NCI-H446 treated with DMSO at 0.1 percent for 48 hours (cell line): Measurements from ENCODE around the gene CCRL2.
"Not testable (repeated sequence)": the region's sequence is repeated elsewhere in the genome, so short reads cannot be mapped to it uniquely, and the experiment has no call there.

Experiments used
- DNase-seq: peaks from one replicate; lab custom pipeline; 2025; lab: John Stamatoyannopoulos, UW

The CCRL2 gene

GRCh38 chr3:46380471-46381221 lies 26.4 kb upstream of the CCRL2 start:
- DNase-seq = no peak

DNA sequence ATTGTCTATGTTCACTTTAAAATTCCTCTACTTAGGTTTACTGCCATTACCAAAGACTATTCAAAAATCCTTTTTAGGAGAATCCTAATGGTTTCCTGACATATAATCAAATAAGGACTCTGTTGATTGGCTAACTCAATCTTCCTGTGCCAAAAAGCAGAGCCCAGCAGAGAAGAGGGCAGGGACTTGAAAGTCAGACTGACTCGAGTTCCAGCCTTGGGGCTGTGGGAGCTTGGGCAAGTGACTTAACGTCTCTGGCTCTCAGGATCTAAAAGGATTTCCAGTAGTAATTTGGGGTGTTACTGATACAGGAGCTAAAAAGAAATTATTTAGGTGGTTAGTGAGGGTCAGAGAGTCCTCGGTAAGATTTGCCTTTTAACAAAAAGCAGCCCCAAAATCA lies 25.4 kb upstream of the CCRL2 start:
- no peak for DNase-seq

GRCh38 chr3:46383211-46383950 lies 23.7 kb upstream of the CCRL2 start:
- DNase-seq = no peak

DNA sequence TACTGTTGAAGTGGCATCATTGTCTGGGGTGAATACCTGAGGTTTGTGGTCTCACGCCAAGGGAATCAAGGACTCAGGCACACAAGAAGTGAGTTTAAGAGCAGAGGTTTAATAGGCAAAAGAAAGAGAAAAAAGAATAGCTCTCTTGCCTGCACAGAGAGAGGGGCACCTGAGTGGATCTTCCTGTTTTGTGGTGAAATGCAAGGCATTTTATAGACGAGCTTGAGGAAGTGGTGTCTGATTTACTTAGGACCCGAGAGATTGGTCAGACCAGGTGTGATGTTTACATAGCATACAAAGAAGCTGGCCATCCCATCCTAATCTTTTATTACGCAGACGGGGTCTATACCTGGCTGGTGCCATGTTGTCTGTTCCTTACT lies 23.1 kb upstream of the CCRL2 start:
- no peak for DNase-seq

DNA sequence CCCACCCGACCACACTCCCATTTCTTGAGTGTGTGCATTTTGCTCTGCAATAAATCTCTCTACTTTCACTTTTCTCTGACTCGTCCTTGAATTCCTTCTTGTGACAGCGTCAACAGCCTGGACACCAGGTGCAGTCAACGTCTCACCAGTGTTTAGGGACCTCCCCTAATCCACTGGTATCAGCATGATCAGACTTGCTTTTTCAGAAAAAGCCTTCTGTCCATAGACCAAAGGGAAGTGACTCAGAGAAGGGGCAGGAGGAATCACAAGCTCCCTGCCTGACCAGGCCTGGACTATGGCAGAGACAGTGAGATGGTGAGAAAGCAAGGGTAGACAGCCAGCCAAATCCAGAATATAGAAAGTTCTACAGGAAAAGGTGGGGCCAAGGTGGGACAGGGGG lies 20.9 kb upstream of the CCRL2 start:
- no peak for DNase-seq

- DNase-seq = not testable (repeated sequence)
Observed at GRCh38 chr3:46388847-46389246, 18.2 kb upstream of the CCRL2 start.

- DNase-seq = no peak
Observed at GRCh38 chr3:46389306-46389705, 17.8 kb upstream of the CCRL2 start.

DNA sequence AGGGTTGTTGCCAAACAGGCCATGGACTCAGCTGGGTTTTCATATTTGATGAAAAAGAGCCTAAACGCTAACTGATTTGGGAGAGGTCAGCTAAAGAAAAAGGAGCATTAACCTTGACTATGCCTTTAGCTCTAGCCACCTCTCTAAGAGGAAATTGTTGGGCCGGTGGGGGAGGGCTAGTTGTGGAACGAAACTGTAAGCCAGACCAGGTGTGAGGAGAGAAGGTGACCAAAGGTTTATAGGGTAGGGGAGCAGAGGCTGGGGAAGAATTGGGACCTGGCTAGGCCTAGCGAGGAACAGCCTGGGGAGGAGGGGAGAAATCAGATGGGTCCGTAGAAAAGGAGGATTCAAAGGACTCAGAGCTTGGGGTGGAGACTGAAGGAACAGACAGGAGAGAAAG lies 15.5 kb upstream of the CCRL2 start:
- not testable (repeated sequence) for DNase-seq

- DNase-seq = no peak
Observed at GRCh38 chr3:46393011-46393410, 14.0 kb upstream of the CCRL2 start.

GRCh38 chr3:46393554-46394434 lies 13.3 kb upstream of the CCRL2 start:
- no peak for DNase-seq

GRCh38 chr3:46395210-46395661 lies 11.8 kb upstream of the CCRL2 start:
- no peak for DNase-seq

DNA sequence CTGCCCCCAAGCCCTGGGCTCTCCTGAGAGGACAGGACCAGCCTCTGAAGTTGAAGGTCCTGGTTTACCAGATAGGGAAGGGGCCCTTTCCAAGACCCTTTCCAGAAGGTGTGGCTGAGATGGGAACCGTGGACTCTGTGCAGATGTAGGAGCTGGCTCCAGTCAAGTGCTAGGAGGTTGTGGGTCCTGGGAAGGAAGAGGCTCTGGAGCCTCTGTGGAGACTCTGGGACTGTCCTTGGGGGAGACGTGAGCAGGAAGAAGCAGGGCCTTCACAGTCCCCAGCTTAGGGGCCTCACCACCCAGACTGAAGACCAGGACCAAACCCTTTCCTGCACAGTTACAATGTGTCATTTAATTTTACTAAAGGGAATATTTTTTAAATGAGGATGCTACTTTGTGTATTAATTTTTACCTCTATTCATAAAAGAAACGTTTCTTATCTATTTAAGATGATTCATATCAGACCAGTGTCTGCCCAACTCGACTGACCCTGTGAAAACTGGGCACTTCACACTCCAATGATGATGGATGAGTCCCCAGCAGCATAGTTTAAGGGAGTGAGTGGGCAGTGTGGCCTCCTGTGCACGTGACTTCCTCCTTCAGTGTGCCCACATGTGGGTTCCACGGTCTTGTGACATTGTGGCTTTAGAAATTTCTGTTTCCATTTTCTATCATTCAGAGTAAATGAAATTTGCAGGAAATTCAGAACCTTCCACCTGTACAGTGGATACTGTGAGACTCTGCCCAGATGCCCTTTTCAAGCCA lies 11.1 kb upstream of the CCRL2 start:
- DNase-seq = no peak

GRCh38 chr3:46397111-46397510 lies 9.9 kb upstream of the CCRL2 start:
- no peak for DNase-seq

DNA sequence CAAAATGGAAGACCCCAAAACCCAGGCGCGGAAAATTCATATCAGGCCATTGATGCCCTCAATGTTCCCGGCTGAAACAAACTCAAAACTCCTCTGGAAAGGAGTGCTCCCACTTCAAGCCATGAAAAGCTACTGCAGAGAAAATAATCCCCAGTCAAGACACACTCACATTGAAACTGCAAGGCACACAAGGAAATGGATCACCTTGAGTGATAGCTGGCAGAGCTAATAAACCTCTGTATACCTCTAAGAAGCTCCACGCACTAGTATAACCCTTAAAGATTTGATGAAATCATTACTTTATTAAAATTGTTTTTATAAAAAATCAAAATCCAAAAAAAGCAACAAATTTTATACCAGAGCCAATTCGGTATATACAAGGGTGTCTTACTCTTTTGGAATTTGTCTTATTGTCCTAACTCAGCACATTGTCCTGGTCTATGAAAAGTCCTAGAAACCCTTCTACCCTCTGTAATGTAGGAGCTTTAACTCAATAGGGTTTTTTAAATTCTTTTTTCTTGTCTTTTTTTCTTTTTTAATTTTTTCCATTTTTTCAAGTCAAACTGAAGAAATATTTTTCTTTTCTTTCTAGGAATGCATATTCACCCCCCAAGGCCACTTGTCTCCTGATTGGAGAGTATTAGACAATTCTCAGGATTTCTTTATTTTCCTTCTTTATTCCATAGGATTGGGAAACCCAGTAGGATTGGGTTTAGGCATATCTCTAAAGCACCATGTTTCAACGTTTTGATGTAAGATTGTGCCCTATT lies 8.7 kb upstream of the CCRL2 start:
- DNase-seq = no peak

DNA sequence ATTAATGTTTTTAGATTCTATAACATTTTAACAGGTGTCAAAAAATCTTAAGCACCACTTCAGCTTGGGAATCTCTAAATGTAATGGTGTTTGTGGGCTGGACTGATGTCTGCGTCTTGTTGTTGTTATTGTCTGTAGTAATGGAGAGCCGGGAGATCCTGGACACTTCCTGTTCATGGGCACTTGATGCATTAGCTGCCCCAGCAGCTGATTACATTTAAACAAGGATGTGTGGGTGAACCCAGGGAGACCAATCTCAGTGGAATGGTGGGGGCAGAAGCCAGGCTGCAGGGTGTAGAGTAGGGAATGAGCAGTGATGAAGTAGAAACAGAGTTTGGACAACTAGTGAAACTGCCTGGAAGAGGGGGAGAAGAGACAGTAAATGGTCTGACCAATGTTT lies 8.0 kb upstream of the CCRL2 start:
- no peak for DNase-seq

DNA sequence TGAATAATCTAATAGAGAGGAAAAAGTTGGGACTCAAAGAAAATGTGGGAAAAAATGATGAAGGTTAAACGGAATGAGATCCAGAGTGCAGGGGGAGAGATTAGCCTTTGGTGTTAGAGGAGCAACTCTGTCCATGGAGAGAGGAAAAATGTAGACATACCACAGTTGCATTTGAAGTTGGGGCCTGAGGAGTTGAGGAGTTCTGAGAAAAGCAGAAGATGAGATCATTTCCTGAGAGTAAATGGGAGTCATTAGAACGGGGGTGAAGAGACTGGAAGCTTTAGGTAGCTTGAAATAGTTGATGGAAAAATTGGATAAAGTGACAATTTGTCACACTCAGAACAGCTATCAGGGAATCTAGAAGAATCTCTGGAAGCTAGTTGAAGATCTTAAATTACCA lies 7.5 kb upstream of the CCRL2 start:
- no peak for DNase-seq

- DNase-seq = no peak
Observed at GRCh38 chr3:46400000-46400734, 6.9 kb upstream of the CCRL2 start.

- DNase-seq = no peak
Observed at GRCh38 chr3:46400846-46401245, 6.2 kb upstream of the CCRL2 start.

GRCh38 chr3:46401579-46401978 lies 5.5 kb upstream of the CCRL2 start:
- DNase-seq = no peak

DNA sequence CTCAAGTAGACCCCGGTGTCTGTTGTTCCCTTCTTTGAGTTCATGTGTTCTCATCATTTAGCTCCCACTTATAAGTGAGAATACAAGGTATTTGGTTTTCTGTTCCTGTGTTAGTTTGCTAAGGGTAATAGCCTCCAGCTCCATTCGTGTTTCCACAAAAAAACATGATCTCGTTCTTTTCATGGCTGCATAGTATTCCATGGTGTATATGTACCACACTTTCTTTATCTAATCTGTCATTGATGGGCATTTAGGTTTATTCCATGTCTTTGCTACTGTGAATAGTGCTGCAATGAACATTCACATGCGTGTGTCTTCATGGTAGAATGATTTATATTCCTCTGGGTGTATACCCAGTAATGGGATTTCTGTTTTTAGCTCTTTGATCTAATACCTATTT lies 4.2 kb upstream of the CCRL2 start:
- not testable (repeated sequence) for DNase-seq
